ENCODE data around the gene YIF1A. TPM values are rescaled to one million over a fixed set of nuclear protein-coding genes. Genes with fewer than 3 reads are reported as not detected.
"Not testable (repeated sequence)": the region's sequence is repeated elsewhere in the genome, so short reads cannot be mapped to it uniquely, and the experiment has no call there.

YIF1A gene
- polyA plus RNA-seq, 1 donor from 2014 or later, result 51.2 TPM

DNA sequence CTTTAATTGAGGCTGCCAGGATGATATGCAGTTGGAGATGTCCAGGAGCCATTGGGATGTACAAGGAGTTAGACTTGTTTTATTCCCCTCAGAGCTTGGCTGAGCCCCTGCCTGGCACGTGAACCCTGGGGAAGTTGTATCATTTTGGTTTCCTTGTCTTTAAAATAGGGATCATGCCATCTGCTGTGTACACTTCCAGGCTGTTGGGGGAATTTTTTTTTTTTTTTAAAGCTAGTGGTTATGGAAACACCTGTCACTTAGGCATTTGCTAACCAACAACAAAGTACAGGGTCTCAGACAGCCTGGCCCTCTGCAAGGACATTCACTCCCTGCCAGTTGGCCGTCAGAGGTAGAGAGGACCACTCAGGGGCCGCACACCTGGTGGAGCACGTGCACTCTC, 29.0 kb downstream of the YIF1A start:
- H3K9me3 ChIP-seq (ENCODE audit: low read length), result no peaks in the 10 kb centered on the region
- peaks cover 4% of the 10 kb centered on the region for H4K20me1 ChIP-seq (ENCODE audit: insufficient read depth)
- no peak overlapping the region for H2AFZ ChIP-seq (ENCODE audit: low read depth, low read length)
- H3K4me2 ChIP-seq (ENCODE audit: low read length), result no peak overlapping the region
- TF ChIP-seq EP300 (conservative IDR thresholded peaks at IDR 0.05; ENCODE audit: poor library complexity, severe bottlenecking), result no peak
- TF ChIP-seq POLR2AphosphoS5 (IDR thresholded peaks at IDR 0.05), result no peak
- H3K9ac ChIP-seq (ENCODE audit: low read length), result no peak overlapping the region
- H3K27me3 ChIP-seq (ENCODE audit: insufficient read depth, low read depth, low read length), result no peaks in the 10 kb centered on the region
- no peak overlapping the region for H3K4me3 ChIP-seq (ENCODE audit: low read length)
- no peak overlapping the region for H3K27ac ChIP-seq (ENCODE audit: low read length)
- no peaks in the 10 kb centered on the region for H3K9me2 ChIP-seq (ENCODE audit: insufficient read depth, low read length)
- H3K79me2 ChIP-seq (replicated peaks; ENCODE audit: insufficient read depth, low read length), result peaks cover 15% of the 10 kb centered on the region
- no peaks in the 10 kb centered on the region for H3F3A ChIP-seq (ENCODE audit: insufficient read depth, low read length, poor library complexity, severe bottlenecking)
- peaks cover 12% of the 10 kb centered on the region for H3K36me3 ChIP-seq (ENCODE audit: insufficient read depth, low read length)

GRCh38 chr11:66259225-66259624, 29.7 kb downstream of the YIF1A start:
- no peaks in the 10 kb centered on the region for H3K27me3 ChIP-seq (ENCODE audit: insufficient read depth, low read depth, low read length)
- peaks cover 15% of the 10 kb centered on the region for H3K79me2 ChIP-seq (replicated peaks; ENCODE audit: insufficient read depth, low read length)
- H4K20me1 ChIP-seq (ENCODE audit: insufficient read depth), result peaks cover 4% of the 10 kb centered on the region
- peak overlapping the region; percentile 98 for H3K9ac ChIP-seq (ENCODE audit: low read length)
- peaks cover 12% of the 10 kb centered on the region for H3K36me3 ChIP-seq (ENCODE audit: insufficient read depth, low read length)
- no peaks in the 10 kb centered on the region for H3F3A ChIP-seq (ENCODE audit: insufficient read depth, low read length, poor library complexity, severe bottlenecking)
- H3K9me3 ChIP-seq (ENCODE audit: low read length), result no peaks in the 10 kb centered on the region
- H2AFZ ChIP-seq (ENCODE audit: low read depth, low read length), result no peak overlapping the region
- H3K4me3 ChIP-seq (ENCODE audit: low read length), result peak overlapping the region; percentile 99
- peak overlapping the region; percentile 52 for H3K4me2 ChIP-seq (ENCODE audit: low read length)
- no peak for TF ChIP-seq SMC3 (conservative IDR thresholded peaks at IDR 0.05; ENCODE audit: poor library complexity)
- no peak for TF ChIP-seq MXI1 (conservative IDR thresholded peaks at IDR 0.05; ENCODE audit: poor library complexity, severe bottlenecking)
- no peak for TF ChIP-seq POLR2AphosphoS5 (IDR thresholded peaks at IDR 0.05)
- TF ChIP-seq, protein P1, sequence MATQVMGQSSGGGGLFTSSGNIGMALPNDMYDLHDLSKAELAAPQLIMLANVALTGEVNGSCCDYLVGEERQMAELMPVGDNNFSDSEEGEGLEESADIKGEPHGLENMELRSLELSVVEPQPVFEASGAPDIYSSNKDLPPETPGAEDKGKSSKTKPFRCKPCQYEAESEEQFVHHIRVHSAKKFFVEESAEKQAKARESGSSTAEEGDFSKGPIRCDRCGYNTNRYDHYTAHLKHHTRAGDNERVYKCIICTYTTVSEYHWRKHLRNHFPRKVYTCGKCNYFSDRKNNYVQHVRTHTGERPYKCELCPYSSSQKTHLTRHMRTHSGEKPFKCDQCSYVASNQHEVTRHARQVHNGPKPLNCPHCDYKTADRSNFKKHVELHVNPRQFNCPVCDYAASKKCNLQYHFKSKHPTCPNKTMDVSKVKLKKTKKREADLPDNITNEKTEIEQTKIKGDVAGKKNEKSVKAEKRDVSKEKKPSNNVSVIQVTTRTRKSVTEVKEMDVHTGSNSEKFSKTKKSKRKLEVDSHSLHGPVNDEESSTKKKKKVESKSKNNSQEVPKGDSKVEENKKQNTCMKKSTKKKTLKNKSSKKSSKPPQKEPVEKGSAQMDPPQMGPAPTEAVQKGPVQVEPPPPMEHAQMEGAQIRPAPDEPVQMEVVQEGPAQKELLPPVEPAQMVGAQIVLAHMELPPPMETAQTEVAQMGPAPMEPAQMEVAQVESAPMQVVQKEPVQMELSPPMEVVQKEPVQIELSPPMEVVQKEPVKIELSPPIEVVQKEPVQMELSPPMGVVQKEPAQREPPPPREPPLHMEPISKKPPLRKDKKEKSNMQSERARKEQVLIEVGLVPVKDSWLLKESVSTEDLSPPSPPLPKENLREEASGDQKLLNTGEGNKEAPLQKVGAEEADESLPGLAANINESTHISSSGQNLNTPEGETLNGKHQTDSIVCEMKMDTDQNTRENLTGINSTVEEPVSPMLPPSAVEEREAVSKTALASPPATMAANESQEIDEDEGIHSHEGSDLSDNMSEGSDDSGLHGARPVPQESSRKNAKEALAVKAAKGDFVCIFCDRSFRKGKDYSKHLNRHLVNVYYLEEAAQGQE (IDR thresholded peaks at IDR 0.05; ENCODE audit: borderline replicate concordance), result no peak
- no peak for TF ChIP-seq RAD21 (conservative IDR thresholded peaks at IDR 0.05)
- no peaks in the 10 kb centered on the region for H3K9me2 ChIP-seq (ENCODE audit: insufficient read depth, low read length)
- no peak overlapping the region for H3K27ac ChIP-seq (ENCODE audit: low read length)

- TF ChIP-seq MXI1 (conservative IDR thresholded peaks at IDR 0.05; ENCODE audit: poor library complexity, severe bottlenecking) (no peak), POLR2AphosphoS5 (IDR thresholded peaks at IDR 0.05) (no peak), EP300 (conservative IDR thresholded peaks at IDR 0.05; ENCODE audit: poor library complexity, severe bottlenecking) (no peak), SMC3 (conservative IDR thresholded peaks at IDR 0.05; ENCODE audit: poor library complexity) (peak; percentile 46), RAD21 (conservative IDR thresholded peaks at IDR 0.05) (peak; percentile 20)
- Histone ChIP-seq H3K36me3 (ENCODE audit: insufficient read depth, low read length) (peaks cover 12% of the 10 kb centered on the region), H3K27me3 (ENCODE audit: insufficient read depth, low read depth, low read length) (no peaks in the 10 kb centered on the region), H3F3A (ENCODE audit: insufficient read depth, low read length, poor library complexity, severe bottlenecking) (no peaks in the 10 kb centered on the region), H3K27ac (ENCODE audit: low read length) (peak overlapping the region; percentile 92), H3K4me3 (ENCODE audit: low read length) (peak overlapping the region; percentile 99), H3K9me3 (ENCODE audit: low read length) (no peaks in the 10 kb centered on the region), H3K79me2 (replicated peaks; ENCODE audit: insufficient read depth, low read length) (peaks cover 15% of the 10 kb centered on the region), H2AFZ (ENCODE audit: low read depth, low read length) (no peak overlapping the region), H3K9me2 (ENCODE audit: insufficient read depth, low read length) (no peaks in the 10 kb centered on the region), H4K20me1 (ENCODE audit: insufficient read depth) (peaks cover 4% of the 10 kb centered on the region), H3K9ac (ENCODE audit: low read length) (peak overlapping the region; percentile 98), H3K4me2 (ENCODE audit: low read length) (peak overlapping the region; percentile 52)
Observed at GRCh38 chr11:66258473-66258893, 30.5 kb downstream of the YIF1A start.

- H3K27me3 ChIP-seq (ENCODE audit: insufficient read depth, low read depth, low read length); H2AFZ ChIP-seq (ENCODE audit: low read depth, low read length); H3K9me2 ChIP-seq (ENCODE audit: insufficient read depth, low read length); H3K9me3 ChIP-seq (ENCODE audit: low read length); H3K79me2 ChIP-seq (replicated peaks; ENCODE audit: insufficient read depth, low read length); H3K27ac ChIP-seq (ENCODE audit: low read length); H3K4me3 ChIP-seq (ENCODE audit: low read length); H3K36me3 ChIP-seq (ENCODE audit: insufficient read depth, low read length); H3K4me2 ChIP-seq (ENCODE audit: low read length); H3F3A ChIP-seq (ENCODE audit: insufficient read depth, low read length, poor library complexity, severe bottlenecking); H3K9ac ChIP-seq (ENCODE audit: low read length); H4K20me1 ChIP-seq (ENCODE audit: insufficient read depth): not testable (repeated sequence)
Observed at GRCh38 chr11:66253081-66253480, 35.9 kb downstream of the YIF1A start.

Data from neural cell (in vitro differentiated cells).